ENCODE measurements around the gene SIRPG.

- no peak for TF ChIP-seq POLR2AphosphoS5 (IDR thresholded peaks at IDR 0.05)
- no peak for TF ChIP-seq CTCF (IDR thresholded peaks at IDR 0.05)
Measured at GRCh38 chr20:1669304-1669703, 11.7 kb upstream of the SIRPG start.

Data from stomach (tissue), 4 donors.